PFSK-1 (cell line): ENCODE measurements around the gene A2M.

Source experiments
- SIN3A ChIP-seq: IDR thresholded peaks from 2 replicates; pipeline ENCODE4 v1.6.1; 2012; ENCODE audit warnings: mild to moderate bottlenecking, low read length, moderate library complexity, borderline replicate concordance; ENCODE audit not compliant: insufficient read depth
- TF ChIP-seq, protein P1 (sequence below), 2 experiments: IDR thresholded peaks; 2 replicates each; pipeline versions ENCODE4 v1.6.1 to v1.8.0; 2011 to 2012; ENCODE audit warnings: low read depth in 2 of 2, low read length in 2 of 2, control low read depth in 1 of 2, inconsistent platforms in 1 of 2, mild to moderate bottlenecking in 1 of 2, moderate library complexity in 1 of 2; ENCODE audit not compliant: insufficient read depth in 1 of 2

DNA sequence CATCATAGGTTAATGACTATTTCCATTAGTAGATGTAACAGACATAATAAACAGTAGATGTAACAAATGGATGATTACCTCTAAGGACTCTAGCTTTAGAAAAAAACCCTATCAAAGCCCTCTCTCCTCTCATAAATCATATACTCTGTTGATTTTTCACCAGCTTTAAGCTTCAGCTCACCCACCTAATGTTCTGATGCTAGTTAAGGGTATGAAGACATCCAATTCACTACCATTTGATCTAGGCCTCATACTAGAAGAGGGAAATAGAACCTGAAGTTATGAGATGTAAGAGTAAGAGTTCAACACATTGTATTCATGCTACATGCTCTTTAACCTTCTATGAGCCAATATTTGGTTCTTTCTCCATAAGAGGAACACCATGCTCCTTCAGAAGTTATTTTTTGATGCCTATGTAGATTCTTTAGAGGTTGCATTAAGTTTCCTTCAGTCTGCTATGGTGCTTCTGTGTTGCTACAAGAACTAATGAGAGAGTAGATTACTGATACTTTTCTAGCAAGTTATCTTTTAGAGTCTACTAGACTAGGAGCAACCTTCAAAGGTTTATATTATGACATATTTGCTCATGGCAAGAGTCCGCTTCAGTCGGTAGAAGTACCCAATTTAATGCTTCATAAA is 16.0 kb downstream of the A2M start:
- TF ChIP-seq SIN3A: no peak
- TF ChIP-seq, protein P1, sequence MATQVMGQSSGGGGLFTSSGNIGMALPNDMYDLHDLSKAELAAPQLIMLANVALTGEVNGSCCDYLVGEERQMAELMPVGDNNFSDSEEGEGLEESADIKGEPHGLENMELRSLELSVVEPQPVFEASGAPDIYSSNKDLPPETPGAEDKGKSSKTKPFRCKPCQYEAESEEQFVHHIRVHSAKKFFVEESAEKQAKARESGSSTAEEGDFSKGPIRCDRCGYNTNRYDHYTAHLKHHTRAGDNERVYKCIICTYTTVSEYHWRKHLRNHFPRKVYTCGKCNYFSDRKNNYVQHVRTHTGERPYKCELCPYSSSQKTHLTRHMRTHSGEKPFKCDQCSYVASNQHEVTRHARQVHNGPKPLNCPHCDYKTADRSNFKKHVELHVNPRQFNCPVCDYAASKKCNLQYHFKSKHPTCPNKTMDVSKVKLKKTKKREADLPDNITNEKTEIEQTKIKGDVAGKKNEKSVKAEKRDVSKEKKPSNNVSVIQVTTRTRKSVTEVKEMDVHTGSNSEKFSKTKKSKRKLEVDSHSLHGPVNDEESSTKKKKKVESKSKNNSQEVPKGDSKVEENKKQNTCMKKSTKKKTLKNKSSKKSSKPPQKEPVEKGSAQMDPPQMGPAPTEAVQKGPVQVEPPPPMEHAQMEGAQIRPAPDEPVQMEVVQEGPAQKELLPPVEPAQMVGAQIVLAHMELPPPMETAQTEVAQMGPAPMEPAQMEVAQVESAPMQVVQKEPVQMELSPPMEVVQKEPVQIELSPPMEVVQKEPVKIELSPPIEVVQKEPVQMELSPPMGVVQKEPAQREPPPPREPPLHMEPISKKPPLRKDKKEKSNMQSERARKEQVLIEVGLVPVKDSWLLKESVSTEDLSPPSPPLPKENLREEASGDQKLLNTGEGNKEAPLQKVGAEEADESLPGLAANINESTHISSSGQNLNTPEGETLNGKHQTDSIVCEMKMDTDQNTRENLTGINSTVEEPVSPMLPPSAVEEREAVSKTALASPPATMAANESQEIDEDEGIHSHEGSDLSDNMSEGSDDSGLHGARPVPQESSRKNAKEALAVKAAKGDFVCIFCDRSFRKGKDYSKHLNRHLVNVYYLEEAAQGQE (IDR thresholded peaks at IDR 0.05; ENCODE audit: insufficient read depth in 1 of 2, low read depth in 2 of 2, low read length in 2 of 2): no peak
